ENCODE measurements around the gene FAM171A2.

Gene FAM171A2

DNA sequence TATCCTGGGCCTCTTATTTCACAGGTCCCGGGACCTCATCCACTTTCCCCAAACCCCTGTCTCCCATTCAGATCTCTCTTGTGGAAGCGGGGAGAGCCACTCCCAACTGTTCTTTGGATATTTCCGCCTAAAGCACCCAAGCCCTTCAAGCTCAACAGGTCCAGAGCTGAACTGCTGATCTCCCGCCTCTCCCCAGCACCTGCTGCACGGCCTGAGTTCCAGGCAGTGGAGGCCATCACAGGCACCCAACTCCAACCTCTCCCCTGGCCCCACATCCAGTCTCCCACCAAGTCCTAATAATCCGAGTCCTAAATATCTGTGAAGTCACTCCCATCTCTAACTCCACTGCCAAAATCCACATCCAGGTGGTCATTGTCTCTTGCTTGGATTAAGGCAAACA lies 19.3 kb upstream of the FAM171A2 start:
- TF ChIP-seq, protein P1, sequence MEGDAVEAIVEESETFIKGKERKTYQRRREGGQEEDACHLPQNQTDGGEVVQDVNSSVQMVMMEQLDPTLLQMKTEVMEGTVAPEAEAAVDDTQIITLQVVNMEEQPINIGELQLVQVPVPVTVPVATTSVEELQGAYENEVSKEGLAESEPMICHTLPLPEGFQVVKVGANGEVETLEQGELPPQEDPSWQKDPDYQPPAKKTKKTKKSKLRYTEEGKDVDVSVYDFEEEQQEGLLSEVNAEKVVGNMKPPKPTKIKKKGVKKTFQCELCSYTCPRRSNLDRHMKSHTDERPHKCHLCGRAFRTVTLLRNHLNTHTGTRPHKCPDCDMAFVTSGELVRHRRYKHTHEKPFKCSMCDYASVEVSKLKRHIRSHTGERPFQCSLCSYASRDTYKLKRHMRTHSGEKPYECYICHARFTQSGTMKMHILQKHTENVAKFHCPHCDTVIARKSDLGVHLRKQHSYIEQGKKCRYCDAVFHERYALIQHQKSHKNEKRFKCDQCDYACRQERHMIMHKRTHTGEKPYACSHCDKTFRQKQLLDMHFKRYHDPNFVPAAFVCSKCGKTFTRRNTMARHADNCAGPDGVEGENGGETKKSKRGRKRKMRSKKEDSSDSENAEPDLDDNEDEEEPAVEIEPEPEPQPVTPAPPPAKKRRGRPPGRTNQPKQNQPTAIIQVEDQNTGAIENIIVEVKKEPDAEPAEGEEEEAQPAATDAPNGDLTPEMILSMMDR (IDR thresholded peaks at IDR 0.05) = no peak
- TF ChIP-seq ZFX (IDR thresholded peaks at IDR 0.05; ENCODE audit: borderline replicate concordance) = no peak
- no peak overlapping the region for H3K27ac ChIP-seq

GRCh38 chr17:44381810-44382305 lies 18.2 kb upstream of the FAM171A2 start:
- H3K27ac ChIP-seq = no peak overlapping the region
- TF ChIP-seq ZFX (IDR thresholded peaks at IDR 0.05; ENCODE audit: borderline replicate concordance) = no peak
- TF ChIP-seq, protein P1 (IDR thresholded peaks at IDR 0.05) = no peak

DNA sequence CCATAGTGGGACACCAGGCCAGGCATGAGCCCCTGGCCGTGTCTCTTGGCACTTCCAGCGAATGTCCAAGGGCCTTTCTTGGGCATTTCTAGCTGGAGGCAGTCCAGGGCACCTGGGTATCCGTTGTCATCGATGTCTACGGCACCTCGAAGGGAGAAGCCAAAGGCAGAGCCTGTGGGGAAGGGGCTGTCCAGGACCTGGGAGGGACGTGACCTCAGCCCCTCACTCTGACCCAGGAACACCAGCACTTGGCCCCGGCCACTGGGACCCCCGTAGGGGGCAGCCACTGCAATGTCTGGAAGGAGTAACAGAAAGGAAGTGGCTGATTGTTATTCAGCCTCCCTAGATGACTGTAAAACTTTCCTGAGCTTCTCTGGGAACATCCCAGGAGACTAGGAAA lies 17.1 kb upstream of the FAM171A2 start:
- H3K27ac ChIP-seq = no peak overlapping the region
- TF ChIP-seq, protein P1 (IDR thresholded peaks at IDR 0.05) = no peak
- no peak for TF ChIP-seq ZFX (IDR thresholded peaks at IDR 0.05; ENCODE audit: borderline replicate concordance)

- TF ChIP-seq, protein P1 (IDR thresholded peaks at IDR 0.05) = no peak
- no peak for TF ChIP-seq ZFX (IDR thresholded peaks at IDR 0.05; ENCODE audit: borderline replicate concordance)
- no peak overlapping the region for H3K27ac ChIP-seq
These were observed 16.2 kb upstream of the FAM171A2 start for GRCh38 chr17:44379887-44380286.

- TF ChIP-seq ZFX (IDR thresholded peaks at IDR 0.05; ENCODE audit: borderline replicate concordance) = no peak
- TF ChIP-seq, protein P1 (IDR thresholded peaks at IDR 0.05) = no peak
- H3K27ac ChIP-seq = no peak overlapping the region
These were observed 14.6 kb upstream of the FAM171A2 start for GRCh38 chr17:44378171-44378705.

DNA sequence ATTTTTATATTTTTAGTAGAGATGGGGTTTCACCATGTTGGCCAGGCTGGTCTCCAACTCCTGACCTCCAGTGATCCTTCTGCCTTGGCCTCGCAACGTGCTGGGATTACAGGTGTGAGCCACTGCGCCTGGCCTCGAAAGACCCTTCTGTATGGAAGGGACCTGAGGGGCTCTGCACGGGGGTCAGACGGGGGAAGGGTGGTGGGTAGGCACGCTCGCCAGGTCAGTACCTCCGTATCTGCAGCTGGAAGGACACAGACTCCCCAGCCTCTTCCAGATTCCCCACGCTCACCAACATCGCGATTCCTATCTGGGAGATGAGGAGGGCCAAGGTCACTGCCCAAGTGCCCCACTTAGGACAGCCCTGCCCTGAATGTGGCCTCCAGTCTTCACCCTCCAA lies 13.1 kb upstream of the FAM171A2 start:
- TF ChIP-seq, protein P1 (IDR thresholded peaks at IDR 0.05) = no peak
- TF ChIP-seq ZFX (IDR thresholded peaks at IDR 0.05; ENCODE audit: borderline replicate concordance) = no peak
- no peak overlapping the region for H3K27ac ChIP-seq

DNA sequence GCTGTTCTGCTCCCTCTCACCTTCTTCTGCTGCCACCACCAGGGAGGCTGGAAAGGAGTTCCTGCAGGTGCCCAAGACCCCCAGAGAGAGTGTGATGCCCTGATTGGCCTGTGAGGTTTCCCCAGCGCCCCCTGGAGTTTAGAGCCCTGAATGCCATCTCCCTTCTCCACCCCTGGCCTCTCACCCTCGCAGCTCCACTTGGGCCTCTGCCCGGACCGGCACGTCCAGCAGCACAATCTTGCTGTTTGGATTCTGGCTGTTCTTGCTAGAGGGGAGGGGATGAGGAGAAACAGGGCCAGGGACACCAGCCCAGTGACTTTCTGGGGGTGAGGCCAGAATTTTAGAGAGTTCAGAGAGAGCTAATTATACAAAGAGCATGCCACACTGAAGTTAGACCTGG lies 12.5 kb upstream of the FAM171A2 start:
- TF ChIP-seq ZFX (IDR thresholded peaks at IDR 0.05; ENCODE audit: borderline replicate concordance) = no peak
- TF ChIP-seq, protein P1 (IDR thresholded peaks at IDR 0.05) = peak; percentile 63
- H3K27ac ChIP-seq = no peak overlapping the region
